Ovary (tissue), 9 donors: ENCODE measurements around the gene LAMA1. TPM values are rescaled to one million over a fixed set of nuclear protein-coding genes. Genes with fewer than 3 reads are reported as not detected.

Source experiments
- DNase-seq, 5 donors: peaks; one replicate each; pipeline ENCODE4 v3.0.0-alpha.2; 2019 to 2020
- H3K27ac ChIP-seq, 2 donors: fragments of 200-600 bp; one replicate each; pipeline versions ENCODE4 v1.5.1 to v1.8.0; 2019 to 2022
- H3K27me3 ChIP-seq: fragments of 200-600 bp; one replicate; pipeline ENCODE4 v1.8.0; 2022
- H3K36me3 ChIP-seq: fragments of 200-600 bp; sonication (generic); one replicate; pipeline ENCODE4 v1.5.1; 2019
- H3K4me1 ChIP-seq: one replicate; pipeline ENCODE4 v1.8.1; 2013; ENCODE audit warnings: mild to moderate bottlenecking, moderate library complexity; ENCODE audit not compliant: insufficient read depth
- H3K4me3 ChIP-seq: fragments of 200-600 bp; sonication (generic); one replicate; pipeline ENCODE4 v1.5.1; 2017
- H3K9me3 ChIP-seq, 2 donors: fragments of 200-600 bp in 1 of 2; sonication (generic) in 1 of 2; one replicate each; pipeline versions ENCODE4 v1.5.1 to v1.8.1; 2013 to 2019; ENCODE audit warnings: mild to moderate bottlenecking in 1 of 2, moderate library complexity in 1 of 2
- CTCF ChIP-seq, 3 donors: fragments of 450-650 bp in 2 of 3; fragments of 200-600 bp in 1 of 3; IDR thresholded peaks; one replicate each; pipeline versions ENCODE4 v1.5.1 to v1.8.0; 2016 to 2022; ENCODE audit warnings: antibody characterized with exemption in 3 of 3, mild to moderate bottlenecking in 1 of 3
- EP300 ChIP-seq: sonication (generic); formaldehyde crosslinking; IDR thresholded peaks from one replicate; pipeline ENCODE4 v1.6.1; 2017; ENCODE audit warnings: antibody characterized with exemption
- POLR2A ChIP-seq: fragments of 450-650 bp; IDR thresholded peaks from one replicate; pipeline ENCODE4 v1.6.1; 2017; ENCODE audit warnings: antibody characterized with exemption, mild to moderate bottlenecking, moderate library complexity
- WGBS, 3 donors: extraction: QIAGEN DNeasy Blood & Tissue Kit in 1 of 3; methylation state at CpG; one replicate each; pipeline versions ENCODE4 v1.1.5 to v1.1.7; 2013 to 2017; 5-methylcytosine and 5-hydroxymethylcytosine counted together
- intact Hi-C, 4 donors: fragments of 100-400 bp; cut with DNase I; formaldehyde crosslinking; loops; one replicate each; pipeline versions ENCODE4 v1.11.0 to v1.15.1; 2022 to 2023
- polyA plus RNA-seq, 2 donors: library from polyadenylated mRNA; stranded (reverse); fragments of 200-250 nt in 1 of 2; fragments of 350-450 nt in 1 of 2; fragmentation: Illumina TruSeq in 1 of 2; extraction: RNeasy Lipid Tissue Mini Kit (QIAGEN cat#74804) in 1 of 2; gene quantifications; one replicate each; pipeline ENCODE4 v1.2.3, GENCODE V29; 2013 to 2014
- total RNA-seq, 7 donors: library from RNA; depleted of rRNA in 2 of 7; stranded (reverse); fragments of >200 nt in 2 of 7; fragmentation: NEBNext Ultra II Directional in 3 of 7; extraction: Animal tissue kit (Norgen Biotek cat#: 25700) in 3 of 7; gene quantifications; one replicate each; pipeline versions ENCODE4 v1.1.0 to v1.2.4, GENCODE V29; 2016 to 2023
- donor health status: DM: no; HTN: no; CAD: no; lungs with moderate emphysema.
- donor health status: DM: no; HTN: no; CAD: no.
- donor health status: Bipolar disorder and iron deficiency.
- donor health status: DM: yes; HTN: yes; CAD: no.
- donor health status: DM: no; HTN: no; CAD: no.
- donor health status: DM: yes; HTN: yes; CAD: no.

The LAMA1 gene
- total and polyA plus RNA-seq, 9 donors, result 1.1 to 10.8 (median 3.8) TPM

- no peak for TF ChIP-seq CTCF (IDR thresholded peaks at IDR 0.05)
- no peak for TF ChIP-seq EP300
- no peak for TF ChIP-seq POLR2A
- Histone ChIP-seq H3K27ac (no peak overlapping the region), H3K4me3 (no peak overlapping the region), H3K4me1 (peaks cover 2% of the 10 kb centered on the region), H3K9me3 (no peaks in the 10 kb centered on the region), H3K36me3 (no peaks in the 10 kb centered on the region), H3K27me3 (no peaks in the 10 kb centered on the region)
- intact Hi-C loops, result loop anchor here in 3 of 4 donors (5.0 to 10.0 kb wide), 3 partner anchors 50 to 140 kb away; no protein-coding TSS in a partner anchor
- 73 to 81% (median 80%) methylated on average over 5 of the region's 5 CpGs for WGBS, 3 donors
- DNase-seq, result no peak
Observed at GRCh38 chr18:7034924-7035323, 82.7 kb downstream of the LAMA1 start.

DNA sequence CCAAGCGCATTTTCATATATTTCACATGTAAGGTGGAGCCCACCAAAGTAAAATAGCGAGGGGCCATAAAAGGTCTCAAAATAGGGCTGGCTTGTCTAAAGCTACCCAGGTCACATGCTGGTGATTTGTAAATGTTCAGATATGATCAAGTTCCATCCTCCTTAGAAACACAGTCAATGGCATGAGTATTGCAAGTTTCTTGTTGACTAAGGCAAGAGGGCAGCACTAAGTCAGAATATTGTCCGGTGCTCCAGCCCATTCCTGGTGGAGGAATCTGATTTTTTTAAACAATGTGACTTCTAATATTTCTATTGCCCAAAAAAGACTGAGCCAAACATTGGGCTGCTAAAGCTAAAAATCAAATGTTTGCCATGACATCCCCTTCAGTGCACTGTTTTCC is 85.1 kb downstream of the LAMA1 start:
- H3K27me3 ChIP-seq, result no peaks in the 10 kb centered on the region
- WGBS, 3 donors, result 78 to 95% (median 94%) methylated on average over 3 of the region's 3 CpGs
- no peak overlapping the region for H3K4me3 ChIP-seq
- H3K27ac ChIP-seq, result no peak overlapping the region
- TF ChIP-seq CTCF (IDR thresholded peaks at IDR 0.05), result no peak
- TF ChIP-seq POLR2A, result no peak
- no peak for TF ChIP-seq EP300
- H3K9me3 ChIP-seq, result no peaks in the 10 kb centered on the region
- intact Hi-C loops, result loop anchor here in 2 of 4 donors (10.0 kb wide), 2 partner anchors 52 to 142 kb away; no protein-coding TSS in a partner anchor
- no peaks in the 10 kb centered on the region for H3K4me1 ChIP-seq
- DNase-seq, result no peak
- H3K36me3 ChIP-seq, result no peaks in the 10 kb centered on the region

GRCh38 chr18:7028625-7029024 is 89.0 kb downstream of the LAMA1 start:
- Histone ChIP-seq H3K27me3 (no peaks in the 10 kb centered on the region), H3K36me3 (no peaks in the 10 kb centered on the region), H3K27ac (no peak overlapping the region), H3K9me3 (no peaks in the 10 kb centered on the region), H3K4me1 (no peaks in the 10 kb centered on the region), H3K4me3 (no peak overlapping the region)
- no peak for DNase-seq
- 87 to 93% (median 87%) methylated on average over 13 of the region's 13 CpGs for WGBS, 3 donors
- intact Hi-C loops, result no loop called here
- no peak for TF ChIP-seq POLR2A

DNA sequence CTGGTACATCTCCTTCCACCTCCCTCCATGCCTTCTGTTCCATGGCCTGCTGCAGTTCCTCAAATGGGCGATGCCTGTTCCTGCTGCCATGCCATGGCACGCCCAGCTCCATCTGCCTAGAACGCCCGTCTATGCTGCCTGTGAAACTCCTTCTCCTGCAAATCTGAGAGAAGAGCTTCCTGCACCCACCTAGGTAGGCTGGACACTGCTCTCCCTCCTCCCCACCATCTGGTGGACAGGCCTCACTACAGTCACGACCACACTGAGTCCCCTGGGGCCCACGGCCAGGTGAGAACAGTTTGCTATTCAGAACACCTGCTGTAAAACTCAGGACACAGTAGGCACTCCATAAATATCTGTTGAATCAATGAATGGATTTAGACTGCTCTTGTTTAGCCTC is 92.4 kb downstream of the LAMA1 start:
- no peak overlapping the region for H3K27ac ChIP-seq
- intact Hi-C loops, result no loop called here
- WGBS, 3 donors, result 91 to 95% (median 92%) methylated on average over 6 of the region's 6 CpGs
- H3K36me3 ChIP-seq, result no peaks in the 10 kb centered on the region
- no peaks in the 10 kb centered on the region for H3K27me3 ChIP-seq
- no peaks in the 10 kb centered on the region for H3K4me1 ChIP-seq
- H3K4me3 ChIP-seq, result no peak overlapping the region
- H3K9me3 ChIP-seq, result no peaks in the 10 kb centered on the region
- TF ChIP-seq POLR2A (no peak), CTCF (IDR thresholded peaks at IDR 0.05) (no peak), EP300 (no peak)
- DNase-seq, result no peak

DNA sequence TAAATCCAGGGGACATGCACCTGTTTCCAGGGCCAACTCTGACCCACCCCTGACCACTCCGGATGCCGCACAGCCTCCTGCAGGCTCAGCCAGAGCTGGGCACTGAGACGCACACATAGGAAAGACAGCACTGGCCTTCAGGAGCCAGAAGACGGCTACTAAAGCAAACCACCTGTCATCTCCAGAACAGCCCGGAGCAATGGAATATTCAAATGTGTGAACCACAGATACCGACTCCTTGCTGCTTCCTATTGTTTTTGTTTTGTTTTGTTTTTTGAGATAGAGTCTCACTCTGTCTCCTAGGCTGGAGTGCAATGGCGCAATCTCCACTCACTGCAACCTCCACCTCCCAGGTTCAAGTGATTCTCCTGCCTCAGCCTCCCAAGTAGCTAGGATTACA is 94.0 kb downstream of the LAMA1 start:
- Histone ChIP-seq H3K36me3 (no peaks in the 10 kb centered on the region), H3K4me1 (no peaks in the 10 kb centered on the region), H3K9me3 (no peaks in the 10 kb centered on the region), H3K27me3 (no peaks in the 10 kb centered on the region), H3K4me3 (no peak overlapping the region), H3K27ac (no peak overlapping the region)
- no peak for DNase-seq
- TF ChIP-seq EP300, result no peak
- TF ChIP-seq POLR2A, result no peak
- no peak for TF ChIP-seq CTCF (IDR thresholded peaks at IDR 0.05)
- intact Hi-C loops, result no loop called here
- WGBS, 3 donors, result 61 to 83% (median 76%) methylated on average over 7 of the region's 7 CpGs
